Caco-2 (cell line): ENCODE results near the gene ACACA. TPM values are rescaled to one million over a fixed set of nuclear protein-coding genes. Genes with fewer than 3 reads are reported as not detected.

Source experiments
- BruUV-seq: library from RNA; stranded (reverse); fragments of 400-500 nt; replicated peaks from 2 replicates; lab custom pipeline; 2021; lab: Mats Ljungman, UMichigan
- CTCF ChIA-PET: fragments of 300-600 bp; sonication (Branson Sonifier 250); formaldehyde crosslinking; loops from one replicate; lab custom pipeline; 2022; ENCODE audit warnings: antibody characterized with exemption; lab: Charles Lee
- POLR2A ChIA-PET: fragments of 300-600 bp; sonication (Branson Sonifier 250); formaldehyde crosslinking; loops from one replicate; lab custom pipeline; 2022; ENCODE audit warnings: antibody characterized with exemption; lab: Charles Lee
- DNase-seq, 2 experiments: peaks; one replicate each; pipeline versions ENCODE4 v3.0.0 to v3.0.0-alpha.2; 2020 to 2022
- H3K27me3 ChIP-seq: replicated peaks from 2 replicates; pipeline ENCODE4 v1.6.0; 2011; ENCODE audit warnings: low read length; ENCODE audit not compliant: control insufficient read depth, insufficient read depth
- H3K36me3 ChIP-seq: 2 replicates; pipeline ENCODE4 v1.5.1; 2011; ENCODE audit warnings: low read length; ENCODE audit not compliant: control insufficient read depth, insufficient read depth
- H3K4me1 ChIP-seq: fragments of 250-450 bp; sonication (Bioruptor Pico); 2 replicates; pipeline ENCODE4 v1.5.1; 2020; ENCODE audit warnings: mild to moderate bottlenecking
- H3K4me3 ChIP-seq: 2 replicates; pipeline ENCODE4 v1.5.1; 2011; ENCODE audit warnings: low read depth, mild to moderate bottlenecking, control low read depth, low read length
- H3K9me3 ChIP-seq: fragments of 250-450 bp; sonication (Bioruptor Pico); 2 replicates; pipeline ENCODE4 v1.5.1; 2020; ENCODE audit warnings: mild to moderate bottlenecking, moderate library complexity
- H3K27ac Mint-ChIP-seq: one replicate; pipeline ENCODE4 v1.8.0; 2022; ENCODE audit warnings: mixed read lengths; ENCODE audit not compliant: unreplicated experiment
- H3K27me3 Mint-ChIP-seq: one replicate; pipeline ENCODE4 v1.8.0; 2022; ENCODE audit warnings: mixed read lengths; ENCODE audit not compliant: insufficient read depth, unreplicated experiment
- H3K36me3 Mint-ChIP-seq: one replicate; pipeline ENCODE4 v1.8.0; 2022; ENCODE audit warnings: mild to moderate bottlenecking, mixed read lengths; ENCODE audit not compliant: insufficient read depth, unreplicated experiment
- H3K4me1 Mint-ChIP-seq: one replicate; pipeline ENCODE4 v1.8.0; 2022; ENCODE audit warnings: low read depth, mixed read lengths; ENCODE audit not compliant: unreplicated experiment
- H3K4me3 Mint-ChIP-seq: one replicate; pipeline ENCODE4 v1.8.0; 2022; ENCODE audit warnings: mild to moderate bottlenecking, moderate library complexity, mixed read lengths; ENCODE audit not compliant: unreplicated experiment
- H3K9me3 Mint-ChIP-seq: one replicate; pipeline ENCODE4 v1.8.0; 2022; ENCODE audit warnings: mixed read lengths; ENCODE audit not compliant: unreplicated experiment
- CTCF ChIP-seq, 2 experiments: fragments of 200-600 bp in 1 of 2; IDR thresholded peaks; 1 replicate in 1 of 2; 2 replicates in 1 of 2; pipeline versions ENCODE4 v1.5.1 to v1.8.0; 2011 to 2022; ENCODE audit warnings: antibody characterized with exemption in 1 of 2, control low read depth in 1 of 2, inconsistent platforms in 1 of 2, low read depth in 1 of 2, low read length in 1 of 2, mild to moderate bottlenecking in 1 of 2, moderate library complexity in 1 of 2; ENCODE audit not compliant: insufficient read depth in 1 of 2, severe bottlenecking in 1 of 2, unreplicated experiment in 1 of 2
- intact Hi-C: fragments of 100-400 bp; cut with micrococcal nuclease; formaldehyde crosslinking; loops from one replicate; pipeline ENCODE4 v1.10.0; 2022; ENCODE audit not compliant: unreplicated experiment
- total RNA-seq: library from RNA; stranded (reverse); gene quantifications from 2 replicates; pipeline ENCODE4 v1.2.3, GENCODE V29; 2022

ACACA gene
- total RNA-seq, 1 experiment from 2014 or later, result 108 TPM

GRCh38 chr17:37131669-37132611, 274.7 kb downstream of the ACACA start:
- intact Hi-C loops, result no loop called here
- peaks cover 1% of the 10 kb centered on the region; the same call in 1 of the 2 replicates for H3K36me3 ChIP-seq
- BruUV-seq, result no TSS peak
- no peaks in the 10 kb centered on the region for H3K9me3 Mint-ChIP-seq
- peaks cover 28% of the 10 kb centered on the region for H3K4me1 Mint-ChIP-seq
- H3K27ac Mint-ChIP-seq, result peak overlapping the region; percentile 72
- no peaks in the 10 kb centered on the region for H3K27me3 Mint-ChIP-seq
- no peak overlapping the region for H3K4me3 Mint-ChIP-seq
- H3K9me3 ChIP-seq, result no peaks in the 10 kb centered on the region
- ChIA-PET POLR2A (no interaction called here), CTCF (interaction anchor here (0.7 kb wide), 1 partner anchor 243 kb away, joined by 4 read pairs; no protein-coding TSS in a partner anchor)
- H3K4me1 ChIP-seq, result peaks cover 23% of the 10 kb centered on the region
- H3K4me3 ChIP-seq, result no peak overlapping the region
- H3K36me3 Mint-ChIP-seq, result peaks cover 40% of the 10 kb centered on the region
- TF ChIP-seq CTCF (IDR thresholded peaks at IDR 0.05; ENCODE audit: insufficient read depth in 1 of 2, low read depth in 1 of 2, low read length in 1 of 2, severe bottlenecking in 1 of 2, unreplicated experiment in 1 of 2), result no peak
- no peaks in the 10 kb centered on the region for H3K27me3 ChIP-seq
- DNase-seq, result no peak

DNA sequence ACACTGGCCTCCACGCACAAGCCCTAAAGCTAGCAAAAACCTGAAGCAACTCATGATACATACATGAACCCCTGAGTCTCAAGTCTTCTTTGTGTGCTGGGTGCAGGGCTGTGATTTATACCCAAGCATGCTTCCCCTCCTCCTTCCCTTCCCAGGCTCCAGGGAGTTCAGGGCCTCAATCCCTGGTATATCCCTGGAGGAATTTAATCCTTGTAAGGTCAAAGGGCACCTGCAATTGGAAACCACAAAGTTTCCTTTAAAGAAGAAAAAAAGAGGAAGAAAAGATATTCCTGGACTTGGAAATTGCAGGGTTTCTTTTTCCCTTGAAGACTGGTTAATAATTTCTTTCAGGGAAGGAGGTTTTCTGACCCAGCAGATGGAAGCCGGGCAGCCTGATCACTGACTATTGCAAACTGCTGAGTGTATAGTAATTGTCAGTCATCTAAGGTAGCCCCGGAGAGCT, 275.6 kb downstream of the ACACA start:
- Mint-ChIP-seq H3K27me3 (no peaks in the 10 kb centered on the region), H3K36me3 (peaks cover 48% of the 10 kb centered on the region), H3K4me3 (no peak overlapping the region), H3K4me1 (peaks cover 28% of the 10 kb centered on the region), H3K9me3 (no peaks in the 10 kb centered on the region), H3K27ac (peak overlapping the region; percentile 72)
- intact Hi-C loops, result no loop called here
- POLR2A ChIA-PET, result no interaction called here
- no peak overlapping the region for H3K4me3 ChIP-seq
- no peak for TF ChIP-seq CTCF (IDR thresholded peaks at IDR 0.05; ENCODE audit: insufficient read depth in 1 of 2, low read depth in 1 of 2, low read length in 1 of 2, severe bottlenecking in 1 of 2, unreplicated experiment in 1 of 2)
- H3K36me3 ChIP-seq, result peaks cover 1% of the 10 kb centered on the region; the same call in 1 of the 2 replicates
- CTCF ChIA-PET, result no interaction called here
- DNase-seq, result peak; percentile 24 to 60
- H3K9me3 ChIP-seq, result no peaks in the 10 kb centered on the region
- BruUV-seq, result no TSS peak
- H3K4me1 ChIP-seq, result peaks cover 23% of the 10 kb centered on the region
- H3K27me3 ChIP-seq, result no peaks in the 10 kb centered on the region

DNA sequence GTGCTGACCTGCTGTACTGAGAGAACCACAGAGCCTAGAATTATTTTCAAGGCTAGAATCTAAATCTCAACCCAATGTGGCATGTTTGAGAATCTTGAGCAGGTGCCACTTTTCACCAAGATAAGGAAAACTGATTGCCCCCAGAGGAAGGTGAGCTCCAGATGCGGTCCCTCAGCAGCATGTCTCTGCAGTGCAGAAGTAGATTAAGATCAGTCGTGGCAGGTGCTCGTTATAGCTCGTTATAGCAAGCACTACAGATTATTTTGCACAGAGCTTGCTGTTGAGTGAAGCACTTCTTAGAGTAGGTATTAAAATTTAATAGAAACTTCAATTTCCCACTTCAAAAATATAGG, 281.8 kb downstream of the ACACA start:
- Histone ChIP-seq H3K36me3 (peaks cover 4% of the 10 kb centered on the region), H3K27me3 (no peaks in the 10 kb centered on the region), H3K4me3 (no peak overlapping the region), H3K4me1 (no peaks in the 10 kb centered on the region), H3K9me3 (no peaks in the 10 kb centered on the region)
- Mint-ChIP-seq H3K4me1 (no peaks in the 10 kb centered on the region), H3K9me3 (no peaks in the 10 kb centered on the region), H3K4me3 (no peak overlapping the region), H3K36me3 (peaks cover 75% of the 10 kb centered on the region), H3K27ac (no peak overlapping the region), H3K27me3 (no peaks in the 10 kb centered on the region)
- no peak for DNase-seq
- intact Hi-C loops, result no loop called here
- CTCF ChIA-PET, result no interaction called here
- no peak for TF ChIP-seq CTCF (IDR thresholded peaks at IDR 0.05; ENCODE audit: insufficient read depth in 1 of 2, low read depth in 1 of 2, low read length in 1 of 2, severe bottlenecking in 1 of 2, unreplicated experiment in 1 of 2)
- no TSS peak for BruUV-seq
- POLR2A ChIA-PET, result no interaction called here
